Stimulated activated CD4-positive, alpha-beta T cell treated with anti-CD3 and anti-CD28 coated beads, Interleukin-15, amount 100 ng/mL, for 24 hours (primary cell): ENCODE results near the gene ITGA3.

Experiments used
- DNase-seq: peaks from one replicate; pipeline ENCODE4 v3.0.0-alpha.2; 2020

The ITGA3 gene

GRCh38 chr17:50095626-50096037 is 39.7 kb downstream of the ITGA3 start:
- no peak for DNase-seq

GRCh38 chr17:50096092-50096491 is 40.2 kb downstream of the ITGA3 start:
- no peak for DNase-seq

- no peak for DNase-seq
These were observed 40.8 kb downstream of the ITGA3 start for GRCh38 chr17:50096758-50097157.

GRCh38 chr17:50097455-50097854 is 41.5 kb downstream of the ITGA3 start:
- no peak for DNase-seq

- DNase-seq = no peak
These were observed 42.0 kb downstream of the ITGA3 start for GRCh38 chr17:50097926-50098325.

- DNase-seq = no peak
These were observed 42.7 kb downstream of the ITGA3 start for GRCh38 chr17:50098583-50098982.

- no peak for DNase-seq
These were observed 43.1 kb downstream of the ITGA3 start for GRCh38 chr17:50099003-50099402.

GRCh38 chr17:50100480-50100883 is 44.6 kb downstream of the ITGA3 start:
- DNase-seq = no peak

- no peak for DNase-seq
These were observed 45.0 kb downstream of the ITGA3 start for GRCh38 chr17:50100921-50101345.

GRCh38 chr17:50101346-50102163 is 45.6 kb downstream of the ITGA3 start:
- no peak for DNase-seq

- no peak for DNase-seq
These were observed 46.5 kb downstream of the ITGA3 start for GRCh38 chr17:50102164-50102991.

GRCh38 chr17:50103252-50103651 is 47.3 kb downstream of the ITGA3 start:
- DNase-seq = no peak

GRCh38 chr17:50103941-50104340 is 48.0 kb downstream of the ITGA3 start:
- DNase-seq = no peak

- no peak for DNase-seq
These were observed 49.9 kb downstream of the ITGA3 start for GRCh38 chr17:50105811-50106210.

GRCh38 chr17:50106393-50107131 is 50.7 kb downstream of the ITGA3 start:
- DNase-seq = no peak

- DNase-seq = no peak
These were observed 52.0 kb downstream of the ITGA3 start for GRCh38 chr17:50107790-50108414.

- DNase-seq = no peak
These were observed 52.6 kb downstream of the ITGA3 start for GRCh38 chr17:50108556-50108955.

GRCh38 chr17:50109207-50109606 is 53.3 kb downstream of the ITGA3 start:
- DNase-seq = no peak

GRCh38 chr17:50109785-50110184 is 53.9 kb downstream of the ITGA3 start:
- DNase-seq = no peak

GRCh38 chr17:50110591-50111349 is 54.9 kb downstream of the ITGA3 start:
- DNase-seq = no peak

- DNase-seq = no peak
These were observed 56.1 kb downstream of the ITGA3 start for GRCh38 chr17:50111673-50112655.
